GM21529 (cell line): ENCODE measurements around the gene NAV3.
A peak's percentile ranks its signal among the peaks of the same experiment; 100 is the strongest.

Experiments used
- ATAC-seq: cut with Tn5 transposase; IDR thresholded peaks from one replicate; pipeline ENCODE4 v1.9.1; 2021; ENCODE audit not compliant: unreplicated experiment

The NAV3 gene

GRCh38 chr12:77845831-77846230 is 15.1 kb downstream of the NAV3 start:
- no peak for ATAC-seq

GRCh38 chr12:77847060-77847541 is 16.4 kb downstream of the NAV3 start:
- ATAC-seq, result peak; percentile 99

- ATAC-seq, result peak; percentile 39
Observed at GRCh38 chr12:77847680-77848431, 17.2 kb downstream of the NAV3 start.

DNA sequence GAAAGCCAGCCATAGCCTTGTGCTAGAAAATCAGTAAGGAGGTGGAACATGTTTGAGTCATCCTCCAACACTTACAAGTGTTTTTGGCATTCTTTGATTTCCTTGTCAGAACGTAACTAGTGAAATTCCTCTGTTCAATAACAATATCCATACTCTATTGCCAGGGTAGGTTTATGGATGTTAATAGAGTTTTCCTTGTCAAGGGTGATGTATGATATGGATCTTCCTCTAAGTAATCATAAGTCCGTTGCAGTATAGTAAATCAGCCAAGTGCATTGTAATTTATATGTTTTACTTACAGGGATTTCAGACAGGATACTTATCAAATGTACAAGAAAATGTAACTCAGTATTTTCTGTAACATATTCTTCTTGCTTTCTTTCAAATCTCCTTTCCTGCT is 19.4 kb downstream of the NAV3 start:
- ATAC-seq, result no peak

DNA sequence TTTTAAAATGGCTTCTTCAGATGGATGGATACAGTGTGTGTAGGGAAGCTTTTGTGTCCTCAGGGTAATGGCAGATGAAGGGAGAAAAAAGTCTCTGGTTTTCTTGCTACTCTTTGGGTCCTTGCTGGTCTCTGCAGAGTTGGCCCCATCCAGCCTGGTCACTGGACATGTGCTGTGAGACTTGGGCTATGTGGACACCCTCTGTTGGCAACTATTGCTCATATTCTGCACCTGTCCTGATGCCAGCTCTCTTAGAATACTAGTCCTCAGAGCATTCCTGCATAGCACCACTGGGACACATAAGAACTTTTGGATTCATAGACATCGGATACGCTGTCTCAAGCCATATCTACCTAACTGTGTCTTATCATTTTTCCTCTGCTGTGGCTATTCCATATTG is 20.0 kb downstream of the NAV3 start:
- no peak for ATAC-seq

DNA sequence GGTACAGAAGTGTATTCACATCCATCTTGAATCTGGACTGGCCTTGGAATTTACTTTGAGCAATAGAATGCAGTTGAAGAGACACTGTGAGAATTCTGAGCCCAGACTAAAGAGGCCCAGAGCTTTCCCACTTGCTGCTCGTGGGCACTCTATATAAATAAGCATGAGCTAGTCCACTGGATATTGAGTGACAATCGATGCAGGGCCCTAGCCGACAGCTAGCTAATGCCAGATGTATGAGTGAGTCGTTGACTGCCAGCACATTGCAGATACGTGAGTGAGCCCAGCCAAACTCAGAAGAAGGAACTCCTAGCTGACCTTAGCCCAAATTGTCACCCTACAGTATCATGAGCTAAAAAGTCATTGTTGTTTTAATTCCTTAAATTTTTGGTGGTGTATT is 24.9 kb downstream of the NAV3 start:
- no peak for ATAC-seq

DNA sequence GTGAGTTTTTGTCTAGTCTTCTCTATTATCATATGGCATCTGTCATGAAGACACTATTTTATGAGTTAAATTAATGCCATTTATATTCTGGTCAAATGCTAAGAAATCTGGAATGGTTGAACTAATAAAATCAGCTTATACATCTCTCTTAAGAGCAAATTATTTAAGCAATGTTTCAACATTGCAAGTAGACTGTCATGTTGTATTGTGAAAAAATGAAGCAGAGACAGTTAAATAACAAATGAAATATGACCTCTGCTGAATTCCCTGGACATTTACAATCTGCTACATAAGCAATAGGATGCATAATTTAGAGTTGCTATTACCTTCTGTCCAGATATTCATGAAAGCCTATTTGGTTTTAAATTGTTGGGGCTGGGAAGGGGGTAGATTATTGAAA is 30.6 kb downstream of the NAV3 start:
- ATAC-seq, result no peak

DNA sequence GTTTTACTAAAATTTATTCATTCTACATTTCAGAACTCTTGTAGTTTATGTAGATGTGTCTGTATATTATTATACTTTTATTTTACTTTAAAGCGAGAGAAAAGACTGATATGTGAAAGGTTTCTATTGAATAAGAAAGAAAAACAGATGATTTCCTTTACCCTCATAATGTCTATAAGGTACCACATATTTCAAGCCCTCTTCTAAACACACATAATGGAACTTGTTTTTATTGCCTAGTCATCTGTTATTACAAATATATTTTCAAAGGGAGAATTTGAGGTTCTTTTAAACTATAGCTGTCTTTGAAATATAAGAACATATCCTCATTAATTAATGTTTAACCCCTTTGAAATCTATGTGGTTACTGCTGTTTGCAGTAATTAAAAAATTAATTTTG is 34.5 kb downstream of the NAV3 start:
- no peak for ATAC-seq

DNA sequence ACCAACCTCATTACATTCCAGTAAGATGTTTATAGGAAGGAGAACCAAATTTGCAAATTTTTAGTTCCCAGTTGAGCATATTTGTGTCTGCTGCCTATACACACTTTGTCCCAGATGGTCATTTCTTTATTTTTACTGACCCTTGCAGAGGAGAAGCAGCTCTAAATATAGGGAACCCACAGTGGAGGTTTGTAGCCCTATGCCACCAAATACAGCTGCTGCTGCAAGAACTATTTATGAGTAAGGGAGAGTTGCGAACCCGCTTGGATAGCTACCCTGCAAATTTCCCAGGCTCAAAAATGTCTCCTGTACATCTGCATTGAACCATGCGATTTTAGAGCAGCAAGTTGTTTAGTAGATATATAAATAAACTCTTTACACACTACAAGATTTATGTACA is 48.2 kb downstream of the NAV3 start:
- ATAC-seq, result no peak

- ATAC-seq, result peak; percentile 63
Observed at GRCh38 chr12:77882709-77883108, 52.0 kb downstream of the NAV3 start.

DNA sequence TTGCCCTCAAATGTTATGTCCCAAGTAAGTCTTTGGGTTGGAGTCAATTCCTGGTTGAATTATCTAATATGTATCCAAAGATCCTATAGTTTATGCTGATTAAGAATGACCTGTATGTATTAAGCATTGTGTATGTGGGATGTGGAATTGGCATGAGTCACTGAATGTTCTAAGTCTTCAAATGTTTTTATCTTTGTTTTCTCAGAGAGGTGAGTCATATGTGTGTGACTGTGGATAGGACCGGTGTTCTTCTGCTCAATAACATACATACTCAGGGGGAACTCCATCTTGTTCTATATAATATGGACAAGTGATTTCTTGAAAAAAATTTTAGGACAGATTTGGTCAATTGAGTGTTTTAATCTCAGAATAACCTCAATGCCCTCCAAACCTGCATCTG is 57.9 kb downstream of the NAV3 start:
- no peak for ATAC-seq

DNA sequence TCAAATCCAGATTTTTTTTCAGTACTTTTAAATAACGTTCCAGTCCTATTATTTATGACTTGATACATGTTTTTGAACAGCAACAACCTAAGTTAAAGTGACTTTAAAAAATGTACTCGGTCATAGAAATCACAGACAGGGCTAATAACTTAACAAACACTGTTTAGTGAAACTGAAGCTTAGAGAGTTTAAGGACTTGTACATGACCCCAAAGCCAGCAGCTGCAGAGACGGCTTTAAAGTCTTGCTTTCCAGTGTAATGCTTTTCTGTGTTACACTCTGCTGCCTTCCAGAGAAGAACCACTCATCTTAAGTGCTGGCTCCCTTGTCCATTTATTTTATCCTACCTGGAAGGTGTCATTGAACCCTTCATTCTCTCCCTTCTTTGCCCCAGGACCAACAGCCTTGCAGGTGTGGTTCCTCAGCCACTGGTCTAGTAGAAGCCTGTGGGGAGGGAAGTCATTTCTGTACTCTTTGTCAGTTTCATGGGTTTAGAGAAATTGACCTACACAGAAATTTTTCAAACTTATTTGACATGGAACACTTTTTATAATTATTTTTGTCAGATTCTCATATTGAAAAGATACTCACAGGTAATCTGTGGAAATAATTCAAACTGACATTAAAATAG is 60.9 kb downstream of the NAV3 start:
- ATAC-seq, result no peak

- ATAC-seq, result no peak
Observed at GRCh38 chr12:77893918-77894317, 63.2 kb downstream of the NAV3 start.

DNA sequence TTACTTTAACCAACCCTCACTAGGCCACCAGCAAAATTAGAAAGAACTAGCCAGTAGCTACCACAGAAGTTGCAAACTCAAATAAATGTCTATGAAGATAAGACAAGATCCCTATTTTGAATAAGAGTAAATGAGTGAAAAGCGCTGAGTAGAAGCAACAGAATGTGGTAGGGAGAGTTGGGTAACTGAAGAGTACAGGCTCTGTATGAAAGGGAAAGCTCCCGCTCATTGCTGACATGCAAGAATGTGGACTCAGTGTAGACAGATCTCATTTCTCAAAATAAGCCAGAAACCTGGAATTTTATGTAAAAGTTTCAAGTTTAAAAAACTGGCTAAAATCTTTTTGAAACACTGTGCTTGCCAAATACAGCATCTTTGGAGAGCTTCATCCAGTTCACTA is 63.9 kb downstream of the NAV3 start:
- no peak for ATAC-seq

DNA sequence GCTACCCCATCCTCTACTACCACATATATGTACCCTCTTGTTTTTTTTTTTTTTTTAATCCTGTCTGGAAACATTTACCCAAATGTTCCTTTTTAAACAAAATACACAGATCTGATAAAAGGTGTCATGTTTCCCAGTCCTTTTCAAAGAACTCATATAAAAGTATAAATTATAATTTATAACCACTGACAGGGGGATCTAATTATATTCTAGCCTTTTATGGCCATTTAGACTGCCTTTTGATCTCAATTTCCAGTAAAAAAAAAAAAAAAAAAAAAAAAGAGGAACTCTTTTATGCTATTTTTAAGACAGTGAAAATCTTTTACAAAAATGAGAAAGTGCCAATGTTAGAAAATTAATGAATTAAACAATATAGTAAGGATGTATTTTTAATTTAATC is 65.0 kb downstream of the NAV3 start:
- ATAC-seq, result no peak

DNA sequence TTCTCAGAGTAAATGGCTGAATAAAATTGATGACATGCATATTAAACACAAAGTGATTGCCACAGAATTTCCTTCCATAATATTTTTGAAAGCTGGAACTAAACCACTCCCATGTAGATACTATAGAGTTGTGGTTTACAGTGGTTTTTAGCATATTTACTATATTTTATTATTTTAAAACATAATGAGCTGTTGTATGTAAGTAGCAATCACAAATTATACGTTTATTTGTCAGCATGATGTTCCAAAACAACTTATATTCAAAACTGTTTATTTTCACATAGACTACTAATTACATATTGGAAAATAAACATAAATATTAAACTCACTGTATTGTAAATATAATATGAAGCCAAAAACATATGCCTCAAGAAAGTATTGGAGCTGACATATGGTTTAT is 77.2 kb downstream of the NAV3 start:
- no peak for ATAC-seq

- ATAC-seq, result no peak
Observed at GRCh38 chr12:77914081-77914488, 83.4 kb downstream of the NAV3 start.

GRCh38 chr12:77915071-77915600 is 84.4 kb downstream of the NAV3 start:
- ATAC-seq, result no peak

DNA sequence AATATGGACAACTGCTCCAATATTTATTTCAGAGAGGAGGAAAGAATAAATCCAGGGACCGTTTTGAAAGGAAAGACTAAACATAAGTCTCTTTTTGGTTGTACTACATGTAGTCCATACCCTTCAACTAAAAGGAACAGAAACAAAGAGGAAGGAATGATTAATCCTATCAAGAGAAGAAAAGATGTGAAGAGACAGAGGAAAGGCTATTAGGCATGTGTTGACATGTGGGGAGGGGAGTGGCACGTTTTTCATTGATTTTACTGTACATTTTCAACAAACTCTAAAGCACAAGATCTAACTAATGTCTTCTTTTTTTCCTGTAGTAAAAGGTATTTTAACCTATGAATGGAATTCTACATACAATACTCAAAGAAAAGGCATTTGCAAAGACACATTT is 85.6 kb downstream of the NAV3 start:
- no peak for ATAC-seq

GRCh38 chr12:77918046-77918445 is 87.4 kb downstream of the NAV3 start:
- no peak for ATAC-seq

DNA sequence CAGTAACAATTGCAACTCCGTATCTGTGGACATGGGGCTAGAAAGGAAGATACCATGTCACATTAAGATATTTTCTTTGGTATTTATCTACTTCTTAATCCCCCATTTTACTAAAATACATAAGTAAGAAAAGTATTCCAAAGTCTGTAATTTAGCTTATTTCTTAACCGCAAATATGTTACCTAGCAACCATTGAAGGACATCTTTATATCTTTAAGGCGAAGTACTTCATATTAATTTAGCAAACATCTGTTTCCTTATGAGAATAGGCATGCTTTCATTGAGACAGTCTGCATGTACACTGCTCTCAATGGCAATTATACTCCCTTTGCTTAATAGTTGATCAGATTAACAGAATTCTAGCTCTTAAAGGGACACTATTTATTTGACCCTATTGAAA is 88.8 kb downstream of the NAV3 start:
- ATAC-seq, result no peak

GRCh38 chr12:77923882-77924281 is 93.2 kb downstream of the NAV3 start:
- ATAC-seq, result no peak
